ENCODE results near the gene CCDC177.
"Not testable (repeated sequence)": the region's sequence is repeated elsewhere in the genome, so short reads cannot be mapped to it uniquely, and the experiment has no call there.

The CCDC177 gene

GRCh38 chr14:69599431-69599830 is 24.8 kb upstream of the CCDC177 start:
- DNase-seq (ENCODE audit: low spot score) = not testable (repeated sequence)

GRCh38 chr14:69595336-69595735 is 20.7 kb upstream of the CCDC177 start:
- DNase-seq (ENCODE audit: low spot score) = no peak

GRCh38 chr14:69594846-69595245 is 20.2 kb upstream of the CCDC177 start:
- DNase-seq (ENCODE audit: low spot score) = no peak

GRCh38 chr14:69593018-69593677 is 18.5 kb upstream of the CCDC177 start:
- DNase-seq (ENCODE audit: low spot score) = no peak

GRCh38 chr14:69591317-69591716 is 16.6 kb upstream of the CCDC177 start:
- no peak for DNase-seq (ENCODE audit: low spot score)

GRCh38 chr14:69587389-69587788 is 12.7 kb upstream of the CCDC177 start:
- DNase-seq (ENCODE audit: low spot score) = no peak

GRCh38 chr14:69586404-69586803 is 11.7 kb upstream of the CCDC177 start:
- DNase-seq (ENCODE audit: low spot score) = no peak

- no peak for DNase-seq (ENCODE audit: low spot score)
Observed at GRCh38 chr14:69584389-69584788, 9.7 kb upstream of the CCDC177 start.

GRCh38 chr14:69582829-69583228 is 8.2 kb upstream of the CCDC177 start:
- no peak for DNase-seq (ENCODE audit: low spot score)

- DNase-seq (ENCODE audit: low spot score) = no peak
Observed at GRCh38 chr14:69582212-69582611, 7.5 kb upstream of the CCDC177 start.

- no peak for DNase-seq (ENCODE audit: low spot score)
Observed at GRCh38 chr14:69581316-69581935, 6.8 kb upstream of the CCDC177 start.

- peak; percentile 42 for DNase-seq (ENCODE audit: low spot score)
Observed at GRCh38 chr14:69580009-69580577, 5.4 kb upstream of the CCDC177 start.

- no peak for DNase-seq (ENCODE audit: low spot score)
Observed at GRCh38 chr14:69579476-69579875, 4.8 kb upstream of the CCDC177 start.

- DNase-seq (ENCODE audit: low spot score) = no peak
Observed at GRCh38 chr14:69574954-69575295, 254 bp upstream of the CCDC177 start.

- peak; percentile 49 for DNase-seq (ENCODE audit: low spot score)
Observed at GRCh38 chr14:69573831-69574262, 824 bp downstream of the CCDC177 start.

GRCh38 chr14:69573205-69573830 is 1.4 kb downstream of the CCDC177 start:
- DNase-seq (ENCODE audit: low spot score) = no peak

GRCh38 chr14:69572841-69573135 is 1.9 kb downstream of the CCDC177 start:
- DNase-seq (ENCODE audit: low spot score) = no peak

GRCh38 chr14:69572030-69572840 is 2.4 kb downstream of the CCDC177 start:
- DNase-seq (ENCODE audit: low spot score) = peak; percentile 70

- no peak for DNase-seq (ENCODE audit: low spot score)
Observed at GRCh38 chr14:69571449-69572029, 3.1 kb downstream of the CCDC177 start.

- no peak for DNase-seq (ENCODE audit: low spot score)
Observed at GRCh38 chr14:69570836-69571330, 3.8 kb downstream of the CCDC177 start.

GRCh38 chr14:69569859-69570258 is 4.8 kb downstream of the CCDC177 start:
- no peak for DNase-seq (ENCODE audit: low spot score)

GRCh38 chr14:69567563-69567962 is 7.1 kb downstream of the CCDC177 start:
- no peak for DNase-seq (ENCODE audit: low spot score)

Data from SW480 (cell line).